HG03571 (cell line): ENCODE measurements around the gene FSCN2.

Experiments
- ATAC-seq: cut with Tn5 transposase; IDR thresholded peaks from one replicate; pipeline ENCODE4 v1.9.1; 2021; ENCODE audit not compliant: unreplicated experiment

FSCN2 gene, protein sequence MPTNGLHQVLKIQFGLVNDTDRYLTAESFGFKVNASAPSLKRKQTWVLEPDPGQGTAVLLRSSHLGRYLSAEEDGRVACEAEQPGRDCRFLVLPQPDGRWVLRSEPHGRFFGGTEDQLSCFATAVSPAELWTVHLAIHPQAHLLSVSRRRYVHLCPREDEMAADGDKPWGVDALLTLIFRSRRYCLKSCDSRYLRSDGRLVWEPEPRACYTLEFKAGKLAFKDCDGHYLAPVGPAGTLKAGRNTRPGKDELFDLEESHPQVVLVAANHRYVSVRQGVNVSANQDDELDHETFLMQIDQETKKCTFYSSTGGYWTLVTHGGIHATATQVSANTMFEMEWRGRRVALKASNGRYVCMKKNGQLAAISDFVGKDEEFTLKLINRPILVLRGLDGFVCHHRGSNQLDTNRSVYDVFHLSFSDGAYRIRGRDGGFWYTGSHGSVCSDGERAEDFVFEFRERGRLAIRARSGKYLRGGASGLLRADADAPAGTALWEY

DNA sequence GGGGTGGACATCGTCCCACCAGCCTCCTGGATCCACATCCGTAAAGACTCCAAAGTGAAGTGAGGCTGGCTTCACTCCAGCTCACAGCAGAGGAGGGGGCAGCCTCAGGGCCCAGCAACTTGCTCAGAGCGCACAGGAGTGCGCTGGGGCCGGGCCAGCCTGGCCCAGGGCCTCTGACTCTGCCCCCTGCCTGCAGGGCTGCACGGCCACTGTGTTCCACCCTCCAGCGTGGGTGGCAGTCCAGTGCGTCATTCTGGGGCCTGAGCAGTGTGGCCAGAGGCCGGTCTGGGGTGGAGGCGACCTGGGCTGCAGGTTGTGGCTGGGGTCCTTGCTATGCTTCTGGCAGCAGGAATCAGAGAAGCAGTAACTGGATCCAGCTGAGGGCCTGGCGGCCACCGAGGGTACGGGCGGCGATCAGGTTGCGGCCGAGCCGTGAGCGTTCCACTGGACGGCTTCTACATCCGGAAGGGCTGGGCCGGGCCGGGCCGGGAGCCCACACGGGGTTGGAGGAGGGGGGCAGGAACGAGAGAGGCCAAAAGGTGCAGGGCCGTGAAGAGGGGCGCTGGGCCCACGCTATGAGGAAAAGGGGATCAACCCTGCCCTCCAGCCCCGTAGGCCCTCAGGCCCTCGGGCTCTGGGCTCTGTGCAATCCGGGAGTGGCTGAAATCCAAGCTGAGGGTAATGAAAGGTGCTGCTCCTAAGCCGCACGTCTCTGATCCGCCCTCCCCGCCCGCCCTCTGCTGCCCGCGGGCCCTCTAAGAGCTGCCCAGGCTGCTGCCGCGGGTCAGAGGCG, at the start of gene FSCN2:
Gene FSCN2, plus strand, starts transcription at position 787 of the 793 bp plus-strand sequence. CDS start 155 bp downstream, outside the sequence.
- ATAC-seq, result no peak

DNA sequence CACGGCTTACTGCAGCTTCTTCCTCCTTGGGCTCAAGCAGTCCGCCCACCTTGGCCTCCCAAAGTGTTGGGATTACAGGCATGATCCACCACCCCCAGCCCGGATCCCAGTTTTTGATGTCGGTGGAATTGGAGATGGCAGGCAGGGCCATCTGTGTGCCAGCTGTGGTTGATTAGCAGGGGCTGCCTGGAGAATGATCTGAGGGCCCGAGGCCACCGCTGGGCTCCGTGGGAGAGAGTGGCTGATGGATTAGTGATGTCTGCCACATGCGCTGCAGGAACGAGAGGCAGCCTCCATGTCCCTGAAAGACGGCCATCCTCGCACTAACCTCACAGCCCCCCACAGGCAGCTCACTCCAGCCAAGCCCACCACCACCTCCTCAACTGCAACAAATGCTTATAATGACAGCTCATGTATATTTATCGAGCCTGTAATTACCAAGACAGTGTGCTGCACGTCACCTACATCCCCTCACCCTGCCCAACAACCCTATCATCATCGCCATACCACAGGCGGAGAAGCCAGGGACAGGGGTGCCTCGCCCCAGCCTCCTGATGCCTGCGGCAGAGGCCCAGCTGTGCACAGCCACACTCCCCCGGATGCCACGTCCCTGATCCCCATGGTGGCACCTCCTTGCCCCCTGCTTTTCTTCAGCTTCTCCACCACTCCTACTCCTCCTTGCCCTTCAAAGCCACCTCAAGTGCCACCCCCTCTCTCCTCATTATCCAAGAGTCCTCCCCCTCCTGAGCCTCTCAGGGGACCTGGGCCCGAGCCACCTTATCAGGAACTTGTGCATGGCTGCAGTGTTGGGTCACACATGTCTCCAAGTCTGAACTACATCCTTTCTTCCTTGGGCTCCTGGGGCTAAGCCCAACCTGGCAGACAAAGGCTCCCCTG, 48.8 kb upstream of the FSCN2 start:
- ATAC-seq, result no peak

DNA sequence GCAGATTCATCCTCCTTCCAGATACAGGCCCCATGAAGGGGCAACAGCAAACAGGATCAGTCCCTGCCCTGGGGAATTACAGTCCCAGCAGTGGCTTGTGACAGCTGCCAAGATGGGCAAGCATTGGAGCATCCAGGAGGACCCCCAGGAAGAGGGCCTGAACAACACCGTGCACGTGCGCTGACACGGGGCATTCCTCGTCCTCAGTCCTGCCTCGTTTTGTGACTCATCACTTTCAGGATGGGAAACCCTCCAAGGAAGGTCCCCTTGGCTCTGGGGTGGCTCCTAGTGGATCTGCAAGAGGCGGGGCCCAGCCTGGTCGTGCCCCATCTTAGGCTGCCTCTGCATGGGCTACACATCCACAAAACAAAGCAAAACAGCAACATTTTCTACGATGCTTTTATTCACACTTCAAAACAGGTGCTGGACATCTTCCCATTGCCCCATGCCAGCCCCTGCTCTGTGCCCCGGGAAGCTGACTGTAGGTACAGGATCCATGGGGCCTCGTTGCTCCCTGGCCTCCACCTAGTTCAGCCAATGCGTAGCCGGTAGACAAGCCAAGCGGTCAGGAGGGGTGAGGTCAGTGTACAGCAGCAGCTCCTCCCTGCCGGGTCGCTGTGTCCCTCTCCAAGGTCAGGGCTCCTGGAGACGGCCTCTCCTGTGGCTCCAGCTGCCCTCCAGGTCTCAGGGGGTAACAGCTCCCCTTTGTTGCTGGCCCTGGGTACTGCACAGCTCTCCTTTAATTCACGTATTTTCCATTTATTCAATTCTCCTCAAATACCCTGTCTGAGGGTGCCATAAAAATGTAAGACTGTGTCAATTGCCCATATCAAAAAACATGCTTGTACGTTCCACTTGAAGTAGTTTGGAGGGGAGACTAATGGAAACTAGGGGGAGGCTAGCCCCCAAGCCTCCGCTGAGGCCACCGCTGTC, 47.8 kb upstream of the FSCN2 start:
- no peak for ATAC-seq

DNA sequence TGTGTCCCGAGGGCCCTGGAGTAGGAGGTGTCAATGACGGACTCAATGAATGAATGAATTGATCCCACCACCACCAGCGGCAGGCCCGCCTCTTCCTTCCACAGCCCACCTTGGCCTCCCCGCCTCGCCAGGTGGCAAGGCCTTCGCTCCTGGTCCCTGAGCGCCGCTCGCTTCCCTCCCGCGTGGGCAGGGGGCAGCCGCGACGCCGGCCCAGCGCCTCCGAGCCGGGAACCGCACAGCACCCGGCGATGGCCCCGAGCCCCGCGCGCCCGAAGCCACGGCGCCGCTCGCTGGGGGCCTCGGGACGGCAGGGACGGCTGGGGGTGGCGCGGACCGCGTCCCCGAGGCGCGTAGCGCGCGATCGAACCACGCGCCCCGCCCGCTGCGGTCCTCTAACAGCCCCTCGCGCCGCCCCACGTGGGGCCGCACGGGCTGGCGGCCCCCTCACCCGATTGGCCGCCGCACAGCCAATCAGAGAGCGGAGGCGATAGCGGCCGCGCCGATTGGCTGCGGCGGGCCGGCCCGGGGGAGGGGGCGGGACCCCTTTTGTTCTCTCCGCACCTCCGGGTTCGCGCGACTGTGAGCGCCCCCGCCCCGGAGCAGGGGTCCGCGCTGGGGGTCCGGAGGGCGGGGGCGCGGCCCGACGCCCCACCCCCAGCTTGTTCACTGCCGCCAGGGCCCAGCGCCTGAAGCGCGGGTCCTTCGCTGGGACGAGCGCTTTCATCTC, 46.9 kb upstream of the FSCN2 start:
- ATAC-seq, result no peak

DNA sequence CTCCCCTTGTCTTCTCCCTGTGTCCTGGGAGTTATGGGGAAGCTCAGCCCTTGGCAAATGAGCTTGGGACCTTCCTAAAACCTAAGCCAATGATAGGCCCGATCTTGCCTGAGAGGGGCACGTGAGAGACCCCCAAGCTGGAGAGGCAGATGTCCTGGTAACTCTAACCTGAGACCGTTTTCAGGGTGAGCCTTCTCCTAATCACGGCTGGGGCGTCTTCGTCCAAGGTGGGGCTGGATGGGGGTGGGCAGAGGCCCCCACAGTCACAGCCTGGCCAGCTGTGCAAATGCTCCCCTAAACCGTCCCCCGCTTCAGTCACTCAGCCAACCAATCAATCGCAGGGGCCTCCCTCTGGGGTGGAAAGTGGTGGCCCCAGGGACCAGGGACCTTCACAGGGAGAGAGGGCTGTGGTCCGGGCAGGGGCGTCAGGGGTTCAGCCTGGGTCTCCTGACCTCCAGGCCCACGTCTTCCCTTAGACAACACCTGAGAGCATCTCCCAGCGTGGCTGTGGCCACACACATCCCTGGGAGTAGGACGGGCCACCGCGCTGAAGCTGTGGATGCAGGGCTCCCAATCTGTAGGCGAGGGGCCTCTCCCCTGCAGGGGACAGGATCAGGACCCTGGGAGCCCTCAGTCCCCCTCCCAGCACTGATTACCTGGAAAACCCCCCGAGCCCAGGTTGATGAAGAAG, 46.2 kb upstream of the FSCN2 start:
- no peak for ATAC-seq

DNA sequence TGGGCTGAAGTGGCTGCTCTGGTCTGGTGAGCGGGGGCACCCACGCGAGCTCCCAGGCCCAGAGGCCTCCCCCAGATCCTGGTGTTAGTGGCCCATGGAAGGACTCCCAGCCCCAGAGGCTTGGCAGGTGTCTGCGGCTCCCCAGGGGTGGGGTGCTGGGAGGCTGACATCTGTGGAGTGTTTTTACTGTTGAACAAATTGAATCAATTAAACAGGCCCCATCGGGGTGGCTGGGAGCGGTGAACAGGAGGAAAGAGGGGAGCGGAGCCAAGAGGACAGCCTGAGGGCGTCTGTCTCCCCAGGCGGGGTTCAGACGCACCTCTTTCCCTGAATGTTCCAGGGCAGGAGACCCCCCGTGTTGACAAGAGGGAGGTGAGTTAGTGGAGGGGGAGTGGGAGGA, 45.5 kb upstream of the FSCN2 start:
- ATAC-seq, result no peak

DNA sequence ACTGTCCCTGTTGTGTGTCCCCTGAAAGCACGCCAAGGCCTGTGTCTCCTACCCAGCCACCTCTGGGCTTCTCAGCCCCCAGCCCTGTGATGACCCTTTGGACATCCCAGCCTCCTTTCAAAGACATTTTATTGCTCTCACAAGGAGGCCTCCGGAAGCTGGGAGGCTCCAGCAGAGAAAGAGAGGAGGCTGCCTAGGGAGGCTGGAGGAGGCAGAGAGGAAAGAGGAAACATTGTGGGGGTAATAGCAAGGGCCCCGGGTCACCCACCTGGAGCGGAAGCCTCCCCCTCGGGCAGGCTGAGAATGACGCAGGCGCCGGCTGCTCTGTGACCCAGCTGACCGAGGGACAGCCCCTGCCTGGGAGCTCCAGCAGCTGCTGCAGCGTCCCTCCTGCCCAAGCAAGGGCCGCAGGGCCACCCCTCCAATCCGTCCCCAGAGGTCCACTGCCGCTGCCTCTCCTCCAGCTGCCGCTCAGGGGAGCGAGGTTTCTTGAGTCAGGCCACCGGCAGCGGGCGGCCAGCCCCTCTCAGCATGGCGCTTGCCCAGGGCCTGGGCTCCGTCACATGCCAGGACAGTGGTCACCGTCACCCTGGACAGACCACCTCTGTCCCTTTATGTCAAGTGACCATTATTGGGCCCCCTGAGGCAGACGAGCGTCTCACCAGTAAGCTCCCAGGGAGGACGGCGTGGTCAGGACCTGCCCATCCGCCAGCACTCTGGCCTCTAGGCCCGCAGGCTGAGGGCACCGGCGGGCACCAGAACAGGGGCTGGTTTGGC, 44.9 kb upstream of the FSCN2 start:
- no peak for ATAC-seq

DNA sequence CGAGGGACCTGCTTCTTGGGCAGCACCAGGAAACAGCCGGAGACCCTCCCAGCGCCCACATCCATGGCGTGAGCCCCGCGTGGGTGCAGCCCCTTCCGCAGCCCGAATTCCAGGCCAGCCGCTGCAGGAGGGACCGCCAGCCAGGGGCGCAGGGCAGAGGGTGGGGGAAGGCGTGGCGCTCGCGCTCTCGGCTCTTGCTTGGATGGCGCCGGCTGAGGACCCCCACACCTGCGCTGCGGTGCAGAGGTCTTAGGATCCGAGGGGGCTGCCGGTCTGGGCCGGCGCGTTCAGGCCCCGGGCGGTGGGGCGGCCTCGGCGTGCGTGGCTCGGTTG, 44.3 kb upstream of the FSCN2 start:
- ATAC-seq, result peak; percentile 16

DNA sequence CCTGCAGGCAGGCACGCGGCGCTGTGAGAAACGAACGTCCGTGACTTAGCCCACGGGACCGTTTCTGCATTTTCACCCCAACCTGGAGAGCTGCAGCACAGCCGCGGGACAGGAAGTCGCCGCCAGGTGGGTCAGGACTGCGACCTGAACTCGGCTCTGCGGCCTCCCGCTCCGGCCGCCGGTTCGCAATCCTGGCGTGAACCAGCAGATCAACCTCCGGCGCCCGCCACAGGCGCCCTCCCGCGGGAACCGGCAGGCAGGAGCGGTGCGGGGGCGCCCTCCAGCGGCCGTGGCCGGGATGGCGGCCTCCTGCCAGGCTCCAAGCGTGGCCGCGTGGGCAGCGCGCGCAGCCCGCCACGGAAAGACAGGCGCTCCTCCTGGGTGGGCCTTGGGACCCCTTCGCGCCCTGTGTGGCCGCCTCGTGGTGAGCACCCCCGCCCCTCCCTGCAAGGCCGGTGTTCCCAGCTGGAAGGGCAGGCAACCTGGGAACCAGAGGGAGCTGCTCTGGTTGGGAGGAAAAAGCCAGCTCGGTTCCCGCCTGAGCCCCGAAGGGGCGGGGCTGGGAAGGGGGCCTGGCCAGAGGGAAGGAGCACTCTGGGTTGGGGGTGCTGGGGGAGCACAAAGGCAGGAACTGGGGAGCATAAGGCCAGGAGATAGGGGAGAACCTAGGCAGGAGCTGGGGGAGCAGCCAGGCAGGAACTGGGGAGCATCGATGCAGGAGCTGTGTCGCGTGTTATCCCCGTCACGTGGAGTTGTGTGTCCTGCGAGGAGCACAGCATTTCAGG, 43.8 kb upstream of the FSCN2 start:
- peak; percentile 36 for ATAC-seq

DNA sequence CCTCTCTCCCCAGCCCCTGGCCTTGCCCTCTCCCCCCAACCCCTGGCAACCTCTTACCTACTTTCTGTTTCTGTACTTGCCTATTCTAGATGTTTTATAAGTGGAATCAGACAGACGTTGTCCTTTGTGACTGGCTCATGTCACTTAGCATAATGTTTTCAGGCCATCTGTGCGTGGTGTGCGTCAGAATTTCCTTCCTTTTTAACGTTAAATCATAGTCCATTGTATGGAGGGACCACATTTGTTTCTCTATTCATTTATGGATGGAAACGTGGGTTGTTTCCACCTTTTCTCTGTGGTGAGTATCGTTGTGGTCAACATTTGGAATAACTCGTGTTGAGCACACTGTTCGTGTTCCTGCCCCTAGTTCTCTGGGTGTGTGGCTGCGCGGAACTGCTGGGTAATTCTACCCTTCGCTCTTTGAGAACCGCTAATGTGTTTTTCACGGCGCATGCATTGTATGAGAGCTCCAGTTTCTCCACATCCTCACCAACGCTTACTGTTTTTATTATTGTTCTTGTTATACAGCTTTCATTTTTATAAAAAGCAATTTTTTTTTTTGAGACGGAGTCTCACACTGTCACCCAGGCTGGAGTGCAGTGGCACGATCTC, 41.9 kb upstream of the FSCN2 start:
- no peak for ATAC-seq

DNA sequence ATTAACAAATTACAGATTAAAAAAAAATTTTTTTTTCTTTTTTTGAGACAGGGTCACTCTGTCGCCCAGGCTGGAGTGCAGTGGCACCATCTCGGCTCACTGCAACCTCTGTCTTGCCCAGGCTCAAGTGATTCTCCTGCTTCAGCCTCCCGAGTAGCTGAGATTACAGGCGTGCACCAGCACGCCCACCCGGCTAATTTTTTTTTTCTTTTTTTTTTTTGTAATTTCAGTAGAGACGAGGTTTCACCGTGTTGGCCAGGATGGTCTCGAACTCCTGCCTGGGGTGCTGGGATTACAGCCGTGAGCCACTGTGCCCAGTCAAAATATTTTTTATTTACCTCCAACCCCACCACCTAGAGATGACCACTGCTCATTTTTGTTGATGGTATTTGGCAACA, 41.1 kb upstream of the FSCN2 start:
- ATAC-seq, result no peak

DNA sequence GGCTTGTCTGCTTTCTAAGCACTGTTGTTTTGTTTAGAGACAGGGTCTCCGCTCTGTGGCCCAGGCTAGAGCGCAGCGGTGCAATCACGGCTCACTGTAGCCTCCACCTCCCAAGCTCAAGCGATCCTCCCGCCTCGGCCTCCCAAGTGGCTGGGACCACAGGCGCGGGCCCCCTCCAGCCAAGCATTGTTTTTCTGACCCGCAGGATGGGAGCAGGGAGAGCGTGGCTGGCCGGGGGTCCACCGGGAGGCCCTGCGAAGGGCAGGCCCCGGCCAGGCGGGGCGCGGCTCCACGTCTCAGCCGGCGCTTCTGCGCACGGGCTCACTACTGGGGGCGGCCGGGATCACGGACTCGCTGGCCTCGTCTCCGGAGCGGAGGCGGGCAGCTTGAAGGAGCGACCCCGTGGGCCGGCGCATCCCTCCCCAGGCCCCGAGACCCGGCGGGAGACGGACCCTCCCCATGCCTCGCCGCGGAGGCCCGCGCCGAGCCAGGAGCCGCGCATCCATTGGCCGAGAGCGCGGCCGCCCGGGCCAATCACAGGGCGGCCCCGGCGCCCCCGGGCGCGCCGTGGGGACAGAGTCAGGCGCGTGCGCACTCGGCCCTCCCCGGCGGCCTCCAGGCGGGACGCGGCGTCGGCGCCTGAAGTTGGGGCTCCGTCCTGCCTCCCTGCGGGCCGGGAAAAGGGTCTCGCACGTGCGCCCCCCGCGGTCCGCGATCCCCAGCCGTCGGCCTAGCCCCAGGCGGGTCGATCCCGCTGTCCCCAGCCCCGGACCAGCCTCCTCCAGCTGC, 40.5 kb upstream of the FSCN2 start:
- ATAC-seq, result peak; percentile 43

DNA sequence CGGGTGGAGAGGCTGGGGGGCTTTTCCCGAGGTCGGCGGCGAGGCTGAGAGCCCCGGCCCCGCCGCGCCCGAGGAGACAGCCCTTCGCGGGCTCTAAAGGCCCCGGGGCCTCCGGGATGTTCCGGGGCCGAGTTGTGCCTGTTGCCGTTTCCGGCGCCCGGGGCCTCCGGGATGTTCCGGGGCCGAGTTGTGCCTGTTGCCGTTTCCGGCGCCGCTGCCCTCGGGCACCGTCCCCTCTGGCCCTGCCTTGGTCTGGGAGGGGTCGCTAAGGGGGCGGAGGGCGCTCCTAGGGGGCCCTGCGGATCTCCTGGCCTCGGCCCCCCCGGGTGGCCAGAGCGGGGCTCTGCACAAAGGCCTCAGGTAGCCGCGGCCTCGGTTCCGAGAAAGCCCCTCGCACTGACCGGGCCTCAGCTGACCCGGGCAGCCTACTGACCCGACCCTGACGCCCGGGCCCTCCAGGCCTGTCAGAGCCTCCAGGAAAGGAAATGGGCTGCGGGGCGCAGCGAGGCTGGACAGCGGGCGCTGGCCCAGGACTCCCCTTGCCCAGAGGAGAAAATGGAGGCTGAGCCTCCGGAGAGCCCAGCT, 39.8 kb upstream of the FSCN2 start:
- ATAC-seq, result no peak

DNA sequence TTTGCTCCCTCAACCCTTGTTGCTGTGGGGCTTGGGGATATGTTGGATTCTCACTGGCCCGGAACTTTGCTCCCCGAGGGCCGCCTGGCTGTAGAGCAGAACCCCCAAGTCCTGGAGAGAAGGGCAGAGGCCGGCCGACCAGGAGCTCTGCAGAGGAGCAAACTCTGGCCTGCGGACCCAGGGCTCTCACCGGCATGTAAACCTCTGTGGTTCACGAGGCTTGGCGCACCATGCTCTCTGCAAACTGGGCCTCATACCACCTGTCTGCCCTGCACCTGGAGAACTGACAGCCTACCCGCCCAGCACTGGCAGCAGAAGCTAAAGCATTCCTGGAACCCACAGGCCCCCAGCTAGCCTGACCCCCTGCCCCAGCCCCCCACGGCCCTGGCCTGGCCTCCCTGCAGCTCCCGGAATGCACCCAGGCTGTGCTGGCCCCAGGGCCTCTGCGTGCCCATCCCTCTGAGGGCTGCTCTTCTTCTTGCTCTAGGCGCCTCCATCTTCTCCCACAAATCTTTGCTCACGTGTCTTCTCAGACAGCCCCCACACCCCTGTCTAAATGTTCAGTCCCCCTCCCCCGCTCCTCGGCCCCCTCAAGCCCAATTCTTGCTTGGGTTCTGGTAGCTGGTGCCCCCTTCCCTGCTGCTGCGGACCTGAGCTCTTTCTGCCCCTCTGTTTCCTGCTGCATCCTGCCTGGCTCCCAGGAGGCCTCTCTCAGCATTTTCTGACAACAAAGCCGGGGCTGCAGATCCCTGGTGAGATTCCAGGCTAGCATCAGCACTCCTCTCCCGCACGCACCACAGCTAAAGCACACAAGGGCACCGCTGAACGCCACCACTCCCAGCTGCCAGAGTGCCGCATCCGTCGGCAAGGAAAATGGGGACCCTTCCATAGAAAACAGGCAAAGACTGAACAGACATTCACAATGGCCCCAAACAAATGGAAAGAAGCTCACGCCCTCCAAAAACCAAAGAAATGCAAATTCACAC, 38.9 kb upstream of the FSCN2 start:
- ATAC-seq, result no peak
